ENCODE data around the gene GATAD2B. TPM values are rescaled to one million over a fixed set of nuclear protein-coding genes. Genes with fewer than 3 reads are reported as not detected.
"Not testable (repeated sequence)": the region's sequence is repeated elsewhere in the genome, so short reads cannot be mapped to it uniquely, and the experiment has no call there.

The GATAD2B gene
- polyA plus RNA-seq, 1 donor = 34.8 TPM

GRCh38 chr1:153932156-153933131 is 9.7 kb upstream of the GATAD2B start:
- DNase-seq = no peak

- DNase-seq = no peak
These were observed 7.5 kb upstream of the GATAD2B start for GRCh38 chr1:153929981-153930948.

GRCh38 chr1:153929426-153929825 is 6.7 kb upstream of the GATAD2B start:
- no peak for DNase-seq

- DNase-seq = no peak
These were observed 6.1 kb upstream of the GATAD2B start for GRCh38 chr1:153928791-153929341.

DNA sequence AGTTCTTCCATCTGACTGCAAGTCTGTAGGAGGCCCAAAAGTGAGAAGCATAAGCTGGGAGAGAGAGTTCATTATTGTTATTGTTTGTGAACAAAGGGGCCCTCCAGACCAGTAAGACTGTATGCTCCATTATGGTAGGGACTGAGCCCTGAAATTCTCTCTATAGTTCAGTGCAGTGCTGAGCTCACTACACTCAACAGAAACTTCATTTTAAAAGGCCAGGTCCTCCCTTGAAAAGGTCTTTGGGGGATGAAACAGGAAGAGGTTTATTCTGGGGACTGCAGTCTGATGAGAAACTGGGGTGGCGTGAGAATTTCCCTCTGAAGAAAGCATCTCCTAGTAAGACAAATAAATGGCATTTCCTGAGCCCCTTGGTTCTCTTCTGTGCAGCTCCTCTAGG is 5.5 kb upstream of the GATAD2B start:
- no peak for DNase-seq

DNA sequence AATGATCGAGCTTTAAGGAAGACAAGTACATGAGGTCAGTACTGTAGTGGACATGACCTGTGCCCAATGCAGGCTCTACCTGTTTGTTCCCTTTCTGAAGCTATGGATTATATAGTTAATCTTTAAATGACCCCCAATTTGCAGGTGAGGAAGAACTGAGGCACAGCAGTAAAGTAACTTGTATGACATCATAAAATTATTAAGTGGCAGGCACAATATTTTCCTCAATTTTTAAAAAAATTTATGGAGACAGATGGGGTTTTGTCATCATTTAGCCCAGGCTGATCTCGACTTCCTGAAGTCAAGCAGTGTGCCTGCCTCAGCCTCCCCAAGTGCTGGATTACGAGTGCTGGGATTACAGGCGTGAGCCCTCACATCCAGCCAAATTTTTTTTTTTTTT is 3.6 kb upstream of the GATAD2B start:
- DNase-seq = no peak

DNA sequence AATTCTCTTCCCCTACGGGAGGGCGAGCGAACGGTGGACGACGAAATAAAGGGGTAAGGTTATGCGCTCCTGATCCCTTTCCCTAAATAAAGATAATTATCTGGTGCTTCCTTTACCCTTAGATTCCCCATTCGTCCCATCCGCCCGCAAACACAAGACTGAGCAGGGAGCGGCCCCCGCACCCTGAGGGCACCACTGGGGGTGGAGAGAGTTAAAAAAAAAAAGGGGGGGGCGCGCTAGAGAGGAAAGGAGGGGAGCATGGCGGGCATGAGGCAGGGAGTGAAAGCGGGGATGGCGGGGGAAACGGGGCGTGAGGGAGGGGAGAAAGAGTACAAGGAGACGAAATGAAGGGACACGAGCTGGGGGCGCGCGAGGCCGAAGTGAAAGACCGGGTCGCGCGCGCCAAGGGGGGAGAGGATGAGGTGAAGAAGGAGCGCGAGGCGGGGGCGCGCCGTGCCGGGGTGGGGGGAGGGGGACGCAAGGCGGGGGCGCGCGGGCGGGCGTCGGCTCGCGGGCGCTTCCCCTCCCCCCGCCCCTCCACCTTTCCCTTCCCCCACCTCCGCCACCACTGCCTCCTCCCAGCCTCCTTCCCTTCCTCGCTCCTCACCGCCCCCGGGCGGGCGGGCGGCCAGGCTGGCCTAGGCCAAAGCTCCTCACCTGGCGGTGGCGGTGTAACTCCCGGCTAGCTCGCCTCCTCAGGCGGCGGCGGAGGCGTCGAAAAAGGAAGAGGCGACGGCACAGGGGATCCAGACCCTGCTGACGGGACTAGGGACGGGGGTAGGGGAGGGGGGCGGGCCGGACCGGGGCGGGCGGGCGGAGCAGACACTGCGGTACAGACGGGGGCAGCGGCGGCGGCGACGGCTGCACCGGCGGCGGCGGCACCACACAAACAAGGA is 448 bp downstream of the GATAD2B start:
- no peak for DNase-seq

DNA sequence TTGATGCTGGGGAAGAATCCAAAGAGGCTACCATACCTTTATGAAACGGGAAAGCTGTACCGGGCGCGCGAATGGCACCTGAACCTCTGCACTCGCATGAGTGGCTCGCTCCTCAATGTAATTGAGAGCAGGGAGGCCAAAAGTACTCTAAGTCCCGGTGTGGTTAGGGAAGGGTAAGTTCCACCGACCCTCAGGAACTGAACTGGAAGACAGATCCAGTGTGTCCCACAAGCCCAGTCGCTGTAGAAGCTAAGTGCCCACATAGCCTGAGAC is 1.0 kb downstream of the GATAD2B start:
- no peak for DNase-seq

DNA sequence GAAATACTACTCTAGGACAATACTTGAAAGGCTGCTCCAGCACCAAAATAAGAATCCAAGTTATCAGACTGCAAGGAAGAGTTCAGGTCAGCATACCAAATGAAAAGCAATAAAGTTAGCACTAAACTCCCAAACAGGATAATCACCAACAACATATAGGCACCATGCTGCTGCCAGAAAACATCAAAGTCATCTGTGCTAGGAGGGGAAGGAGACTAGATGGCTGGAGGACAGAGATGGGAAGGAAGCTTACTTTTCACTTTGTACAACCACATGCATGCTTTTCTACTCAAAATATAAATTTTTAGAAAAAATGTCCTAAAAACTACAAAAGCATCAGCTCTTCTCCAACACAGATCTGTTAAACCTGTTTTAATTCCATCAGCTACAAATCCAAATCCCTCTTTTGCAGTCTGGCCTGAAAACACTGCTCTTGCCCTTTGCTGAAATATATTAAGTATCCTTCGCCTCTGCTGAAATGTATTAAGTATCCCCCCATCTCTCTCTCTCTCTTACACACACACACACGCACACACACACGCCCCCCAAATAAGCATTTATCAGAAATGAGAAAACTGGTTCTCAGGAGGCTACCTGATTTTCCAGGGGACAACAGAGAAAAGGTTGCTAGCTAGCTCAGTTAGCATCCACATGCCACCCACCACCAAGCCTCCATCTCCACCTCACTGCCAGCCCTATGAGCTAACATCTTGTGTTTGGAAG is 1.5 kb downstream of the GATAD2B start:
- no peak for DNase-seq

GRCh38 chr1:153919876-153920852 is 2.6 kb downstream of the GATAD2B start:
- DNase-seq = no peak

DNA sequence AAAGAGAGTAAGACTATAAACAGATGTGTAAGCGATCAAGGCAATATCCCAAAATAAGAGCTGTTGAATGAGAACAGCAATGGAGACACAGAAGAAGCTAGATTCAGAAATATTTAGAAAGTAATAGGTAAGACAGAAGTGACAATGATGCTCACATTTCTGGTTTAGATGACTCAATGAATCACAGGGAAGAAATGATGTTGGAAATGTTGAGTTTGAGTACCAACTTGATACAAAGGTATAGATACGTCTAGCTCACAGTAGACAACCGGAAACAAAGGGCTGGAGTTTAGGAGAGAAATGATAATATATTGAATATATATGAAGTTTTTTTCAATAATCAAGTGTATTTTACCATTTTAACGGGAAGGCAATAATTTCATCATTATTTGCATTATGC is 6.5 kb downstream of the GATAD2B start:
- no peak for DNase-seq

- DNase-seq = no peak
These were observed 10.4 kb downstream of the GATAD2B start for GRCh38 chr1:153912349-153912748.

DNA sequence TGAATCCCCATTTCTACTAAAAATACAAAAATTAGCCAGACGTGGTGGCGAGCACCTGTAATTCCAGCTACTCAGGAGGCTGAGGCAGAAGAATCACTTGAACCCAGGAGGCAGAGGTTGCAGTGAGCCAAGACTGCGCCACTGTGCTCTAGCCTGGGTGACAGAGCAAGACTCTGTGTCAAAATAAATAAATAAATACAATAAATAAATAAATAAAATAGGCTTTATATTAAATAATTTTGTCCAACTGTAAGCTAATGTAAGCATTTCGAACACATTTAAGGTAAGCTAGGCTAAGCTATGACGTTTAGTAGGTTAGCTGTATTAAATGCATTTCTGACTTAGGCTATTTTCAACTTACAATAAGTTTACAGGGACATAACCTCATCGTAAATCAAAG is 12.2 kb downstream of the GATAD2B start:
- not testable (repeated sequence) for DNase-seq

DNA sequence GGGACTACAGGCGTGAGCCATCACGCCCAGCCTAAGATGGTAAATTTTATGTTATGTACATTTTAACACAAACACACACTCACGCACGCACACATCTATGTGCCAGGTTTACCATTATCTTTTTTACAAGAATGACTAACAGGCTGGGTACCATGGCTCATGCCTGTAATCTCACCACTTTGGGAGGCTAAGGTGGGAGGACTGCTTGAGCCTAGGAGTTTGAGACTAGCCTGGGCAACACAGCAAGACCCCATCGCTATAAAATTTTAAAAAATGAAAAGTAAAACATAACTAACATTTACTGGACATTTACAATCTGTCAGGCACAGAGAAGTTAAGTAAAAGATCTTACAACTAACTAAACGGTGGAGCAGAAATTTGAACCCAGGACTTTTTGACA is 14.7 kb downstream of the GATAD2B start:
- no peak for DNase-seq

- DNase-seq = no peak
These were observed 15.6 kb downstream of the GATAD2B start for GRCh38 chr1:153907134-153907533.

GRCh38 chr1:153906396-153906795 is 16.4 kb downstream of the GATAD2B start:
- DNase-seq = no peak

DNA sequence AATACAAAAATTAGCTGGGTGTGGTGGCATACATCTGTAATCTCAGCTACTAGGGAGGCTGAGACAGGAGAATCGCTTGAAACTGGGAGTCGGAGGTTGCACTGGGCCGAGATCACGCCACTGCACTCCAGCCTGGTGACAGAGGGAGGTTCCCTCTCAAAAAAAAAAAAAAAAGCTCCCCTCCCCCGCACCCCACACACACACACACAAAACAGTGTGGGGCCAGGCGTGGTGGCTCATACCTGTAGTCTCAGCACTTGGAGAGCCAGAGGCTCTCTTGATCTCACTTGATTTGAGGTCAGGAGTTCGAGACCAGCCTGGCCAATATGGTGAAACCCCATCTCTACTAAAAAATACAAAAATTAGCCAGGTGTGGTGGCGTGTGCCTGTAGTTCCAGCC is 16.9 kb downstream of the GATAD2B start:
- DNase-seq = not testable (repeated sequence)

- no peak for DNase-seq
These were observed 18.8 kb downstream of the GATAD2B start for GRCh38 chr1:153903841-153904455.

DNA sequence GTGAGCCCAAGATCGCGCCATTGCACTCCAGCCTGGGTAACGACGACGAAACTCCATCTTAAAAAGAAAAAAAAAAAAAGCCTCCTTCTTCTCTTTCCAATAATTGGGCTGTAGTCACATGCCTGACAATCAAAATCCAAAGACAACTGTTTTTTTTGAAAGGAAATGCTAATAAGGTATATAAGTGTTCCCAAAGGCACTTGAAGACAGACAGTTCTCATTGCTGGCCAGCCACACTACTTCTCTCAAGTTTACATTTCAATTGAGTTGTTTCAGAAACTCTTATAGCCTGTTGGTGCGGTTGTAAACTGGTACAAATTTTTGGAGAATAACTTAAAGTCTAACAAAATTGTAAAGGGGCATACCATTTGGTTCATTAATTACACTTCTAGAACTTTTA is 23.3 kb downstream of the GATAD2B start:
- DNase-seq = no peak

All from left kidney (tissue), 2 donors.